B cell (primary cell): ENCODE results near the gene MTX3.

Source experiments
- CTCF ChIP-seq: fragments of 200-600 bp; IDR thresholded peaks from one replicate; pipeline ENCODE4 v1.8.0; 2022; ENCODE audit warnings: antibody characterized with exemption, mild to moderate bottlenecking
- EZH2 ChIP-seq: IDR thresholded peaks from 2 replicates; pipeline ENCODE4 v1.6.1; 2012; ENCODE audit warnings: borderline replicate concordance, low read depth, mild to moderate bottlenecking, moderate library complexity, low read length; ENCODE audit not compliant: insufficient read depth, poor library complexity, severe bottlenecking

GRCh38 chr5:79990205-79990597 is 861 bp downstream of the MTX3 start:
- TF ChIP-seq CTCF (no peak), EZH2 (no peak)
